Trophoblast cell (in vitro differentiated cells and primary cell): ENCODE measurements around the gene WDR20.
A peak's percentile ranks its signal among the peaks of the same experiment; 100 is the strongest.

Experiments
- DNase-seq, 2 donors: peaks; one replicate each; pipeline ENCODE4 v3.0.0-alpha.2; 2016
- H2AFZ ChIP-seq: 2 replicates; pipeline ENCODE4 v1.6.1; 2013; ENCODE audit warnings: low read length, moderate library complexity, mild to moderate bottlenecking; ENCODE audit not compliant: insufficient read depth, poor library complexity
- H2AK5ac ChIP-seq: 2 replicates; pipeline ENCODE4 v1.6.1; 2013; ENCODE audit warnings: mild to moderate bottlenecking, low read length
- H2BK120ac ChIP-seq: 2 replicates; pipeline ENCODE4 v1.6.1; 2013; ENCODE audit warnings: low read length, mild to moderate bottlenecking, moderate library complexity; ENCODE audit not compliant: insufficient read depth, poor library complexity
- H2BK12ac ChIP-seq: 2 replicates; pipeline ENCODE4 v1.6.1; 2013; ENCODE audit warnings: mild to moderate bottlenecking, low read length, moderate library complexity
- H2BK5ac ChIP-seq: 2 replicates; pipeline ENCODE4 v1.6.1; 2013; ENCODE audit warnings: low read length, low read depth, moderate library complexity, mild to moderate bottlenecking; ENCODE audit not compliant: poor library complexity
- H3K14ac ChIP-seq: 2 replicates; pipeline ENCODE4 v1.6.1; 2013; ENCODE audit warnings: mild to moderate bottlenecking, low read length
- H3K18ac ChIP-seq: 2 replicates; pipeline ENCODE4 v1.6.1; 2013; ENCODE audit warnings: mild to moderate bottlenecking, low read length
- H3K23ac ChIP-seq: 2 replicates; pipeline ENCODE4 v1.6.1; 2013; ENCODE audit warnings: low read length
- H3K27ac ChIP-seq: 2 replicates; pipeline ENCODE4 v1.5.1; 2013; ENCODE audit warnings: low read depth, mild to moderate bottlenecking, inconsistent platforms, low read length, moderate library complexity
- H3K27me3 ChIP-seq: 2 replicates; pipeline ENCODE4 v1.6.1; 2013; ENCODE audit warnings: inconsistent platforms, mild to moderate bottlenecking, low read length, moderate library complexity; ENCODE audit not compliant: insufficient read depth
- H3K36me3 ChIP-seq, 2 experiments: 1 replicate in 1 of 2; 2 replicates in 1 of 2; pipeline ENCODE4 v1.6.1; 2013; ENCODE audit warnings: low read length in 2 of 2, mild to moderate bottlenecking in 2 of 2, moderate library complexity in 1 of 2; ENCODE audit not compliant: insufficient read depth in 2 of 2, control insufficient read depth in 1 of 2
- H3K4ac ChIP-seq: 2 replicates; pipeline ENCODE4 v1.6.1; 2013; ENCODE audit warnings: low read depth, mild to moderate bottlenecking, low read length, moderate library complexity
- H3K4me1 ChIP-seq, 2 experiments: 1 replicate in 1 of 2; 2 replicates in 1 of 2; pipeline ENCODE4 v1.6.1; 2013; ENCODE audit warnings: low read length in 2 of 2, mild to moderate bottlenecking in 2 of 2, moderate library complexity in 1 of 2; ENCODE audit not compliant: insufficient read depth in 2 of 2, control insufficient read depth in 1 of 2
- H3K4me2 ChIP-seq: 2 replicates; pipeline ENCODE4 v1.6.1; 2013; ENCODE audit warnings: inconsistent platforms, mild to moderate bottlenecking, low read length, moderate library complexity
- H3K4me3 ChIP-seq: 2 replicates; pipeline ENCODE4 v1.5.1; 2013; ENCODE audit warnings: mild to moderate bottlenecking, low read depth, low read length, inconsistent platforms
- H3K79me1 ChIP-seq: one replicate; pipeline ENCODE4 v1.6.1; 2013; ENCODE audit warnings: low read length
- H3K79me2 ChIP-seq: 2 replicates; pipeline ENCODE4 v1.6.1; 2013; ENCODE audit warnings: low read length, mild to moderate bottlenecking; ENCODE audit not compliant: control insufficient read depth, insufficient read depth, poor library complexity
- H3K9ac ChIP-seq: 2 replicates; pipeline ENCODE4 v1.6.1; 2013; ENCODE audit warnings: mild to moderate bottlenecking, low read length
- H3K9me3 ChIP-seq: 2 replicates; pipeline ENCODE4 v1.6.1; 2013; ENCODE audit warnings: low read depth, mild to moderate bottlenecking, control low read depth, inconsistent platforms, low read length; ENCODE audit not compliant: insufficient read depth
- H4K12ac ChIP-seq: 2 replicates; pipeline ENCODE4 v1.6.1; 2013; ENCODE audit warnings: low read depth, mild to moderate bottlenecking, low read length, moderate library complexity
- H4K8ac ChIP-seq: 2 replicates; pipeline ENCODE4 v1.6.1; 2013; ENCODE audit warnings: low read depth, mild to moderate bottlenecking, low read length, moderate library complexity
- H4K91ac ChIP-seq: one replicate; pipeline ENCODE4 v1.6.1; 2013; ENCODE audit warnings: low read depth, mild to moderate bottlenecking, low read length, moderate library complexity
- WGBS: extraction: QIAGEN DNeasy Blood & Tissue Kit; methylation state at CpG from one replicate; pipeline ENCODE4 v1.1.7; 2013; ENCODE audit warnings: missing lambda C conversion rate; ENCODE audit not compliant: insufficient read length, insufficient coverage; ENCODE audit errors: extremely low coverage; 5-methylcytosine and 5-hydroxymethylcytosine counted together

WDR20 gene

DNA sequence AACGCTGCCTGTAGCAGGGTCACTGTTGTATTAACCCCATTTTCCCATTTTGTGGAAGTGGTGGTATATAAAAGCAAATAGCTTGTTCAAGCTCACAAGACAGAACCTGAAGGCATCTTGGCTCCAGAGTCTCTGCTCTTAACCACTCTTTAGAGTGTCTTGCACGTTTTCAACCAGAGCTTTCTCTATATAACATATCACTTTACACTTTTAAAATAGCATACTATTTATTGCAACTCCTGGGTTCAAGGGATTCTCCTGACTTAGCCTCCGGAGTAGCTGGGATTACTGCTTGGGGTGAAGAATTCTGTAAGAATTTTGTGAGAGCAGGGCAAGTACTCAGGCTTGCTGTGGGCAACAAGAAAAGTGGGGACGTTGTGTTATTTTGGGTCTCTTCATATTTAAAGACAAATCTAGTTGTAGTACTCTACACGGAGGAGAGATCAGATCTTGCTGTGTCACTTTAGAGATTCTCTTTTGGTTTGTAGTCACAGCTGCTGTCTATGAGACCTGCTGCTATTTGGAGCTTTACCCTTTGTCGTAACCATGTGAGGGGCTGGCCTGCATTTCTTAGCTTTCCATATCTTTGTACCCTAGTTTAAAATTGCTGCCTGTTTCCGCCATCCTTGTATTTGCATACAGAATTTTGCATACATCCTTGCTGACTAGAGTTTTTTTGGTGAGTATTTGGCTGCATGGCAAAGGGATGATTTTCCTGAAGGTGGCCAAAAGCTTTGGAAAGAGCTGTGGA, 40.7 kb downstream of the WDR20 start:
- WGBS: no CpG with 5 or more reads among the region's 7 CpGs

DNA sequence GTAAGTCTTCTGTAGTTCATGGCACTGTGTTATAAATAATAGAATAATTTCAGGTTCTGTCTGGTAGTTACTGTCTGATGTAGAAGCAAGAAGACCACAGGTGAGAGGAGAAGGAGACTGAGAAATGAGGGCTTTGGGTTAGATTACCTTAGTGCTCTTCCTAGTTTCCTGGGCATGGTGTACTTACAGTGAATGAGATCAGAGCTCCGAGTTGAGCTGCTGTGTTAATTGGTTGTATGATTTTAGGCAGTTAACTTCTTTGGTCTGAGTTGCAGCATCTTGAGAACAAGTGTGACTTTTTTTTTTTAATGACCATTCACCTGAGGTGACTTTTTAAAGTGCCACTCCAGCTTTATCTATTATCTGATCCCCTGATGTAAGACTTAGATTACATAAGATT, 41.5 kb downstream of the WDR20 start:
- no peak overlapping the region for H2AK5ac ChIP-seq
- no peak for DNase-seq
- H2BK120ac ChIP-seq: no peak overlapping the region
- H3K4me1 ChIP-seq: peaks cover 2 to 4% of the 10 kb centered on the region in 2 experiments
- H3K18ac ChIP-seq: no peak overlapping the region
- no peak overlapping the region for H3K23ac ChIP-seq
- no peak overlapping the region for H3K27ac ChIP-seq
- H4K8ac ChIP-seq: no peak overlapping the region
- H3K4me3 ChIP-seq: no peak overlapping the region
- WGBS: no CpG with 5 or more reads among the region's 1 CpG
- no peak overlapping the region for H2AFZ ChIP-seq
- H3K79me2 ChIP-seq: peaks cover 2% of the 10 kb centered on the region
- H3K9ac ChIP-seq: no peak overlapping the region
- H3K4me2 ChIP-seq: no peak overlapping the region
- H4K12ac ChIP-seq: no peak overlapping the region
- no peaks in the 10 kb centered on the region for H3K36me3 ChIP-seq
- no peak overlapping the region for H2BK12ac ChIP-seq
- no peaks in the 10 kb centered on the region for H3K9me3 ChIP-seq
- H3K79me1 ChIP-seq: no peaks in the 10 kb centered on the region
- H3K4ac ChIP-seq: peak overlapping the region; percentile 57
- no peak overlapping the region for H3K14ac ChIP-seq
- no peaks in the 10 kb centered on the region for H3K27me3 ChIP-seq
- no peak overlapping the region for H4K91ac ChIP-seq
- no peak overlapping the region for H2BK5ac ChIP-seq

More for the DNA sequence above, 40.7 kb downstream of the WDR20 start:
- no peaks in the 10 kb centered on the region for H3K27me3 ChIP-seq
- H3K14ac ChIP-seq: no peak overlapping the region
- H3K4me1 ChIP-seq: peaks cover 0 to 1% of the 10 kb centered on the region in 2 experiments
- no peak overlapping the region for H3K9ac ChIP-seq
- no peak overlapping the region for H4K91ac ChIP-seq
- no peak overlapping the region for H3K18ac ChIP-seq
- H2BK12ac ChIP-seq: no peak overlapping the region
- no peak overlapping the region for H3K27ac ChIP-seq
- H4K12ac ChIP-seq: no peak overlapping the region
- H2BK5ac ChIP-seq: no peak overlapping the region
- no peaks in the 10 kb centered on the region for H3K79me1 ChIP-seq
- no peaks in the 10 kb centered on the region for H3K36me3 ChIP-seq
- no peak overlapping the region for H3K4me3 ChIP-seq
- H3K9me3 ChIP-seq: no peaks in the 10 kb centered on the region
- H2AK5ac ChIP-seq: no peak overlapping the region
- DNase-seq: no peak
- no peak overlapping the region for H3K4ac ChIP-seq
- no peak overlapping the region for H2BK120ac ChIP-seq
- no peak overlapping the region for H3K23ac ChIP-seq
- H3K79me2 ChIP-seq: peaks cover 2% of the 10 kb centered on the region
- H2AFZ ChIP-seq: no peak overlapping the region
- no peak overlapping the region for H3K4me2 ChIP-seq
- no peak overlapping the region for H4K8ac ChIP-seq

DNA sequence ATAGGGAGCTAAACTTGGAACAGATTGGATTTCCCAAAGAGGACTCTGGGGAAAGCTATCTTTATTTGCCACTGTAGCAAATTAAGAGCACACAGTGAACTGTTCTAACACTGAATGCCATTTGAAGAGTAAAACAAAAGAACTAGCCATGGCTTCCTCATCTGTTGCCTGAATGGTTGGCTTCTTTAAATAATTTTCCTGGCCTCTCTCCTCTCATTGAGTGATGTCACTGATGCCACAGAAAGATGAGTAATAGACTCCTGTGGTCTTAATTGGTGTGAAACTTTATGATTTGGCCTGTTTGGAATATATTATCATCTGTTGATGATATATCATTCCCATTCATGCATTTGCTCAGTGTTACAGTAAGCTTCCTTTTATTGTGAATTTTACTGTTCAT, 42.5 kb downstream of the WDR20 start:
- no peak overlapping the region for H2AFZ ChIP-seq
- no peak overlapping the region for H3K23ac ChIP-seq
- H4K12ac ChIP-seq: no peak overlapping the region
- H3K9ac ChIP-seq: no peak overlapping the region
- H3K4me1 ChIP-seq: peaks cover 6 to 8% of the 10 kb centered on the region in 2 experiments
- no peak overlapping the region for H3K4ac ChIP-seq
- no peak overlapping the region for H2BK12ac ChIP-seq
- no peak overlapping the region for H4K91ac ChIP-seq
- no peak overlapping the region for H4K8ac ChIP-seq
- no peak overlapping the region for H2BK5ac ChIP-seq
- no peak overlapping the region for H3K18ac ChIP-seq
- no peaks in the 10 kb centered on the region for H3K36me3 ChIP-seq
- H3K79me1 ChIP-seq: peaks cover 1% of the 10 kb centered on the region
- H3K9me3 ChIP-seq: no peaks in the 10 kb centered on the region
- H3K14ac ChIP-seq: no peak overlapping the region
- no peak overlapping the region for H3K4me3 ChIP-seq
- no peak overlapping the region for H3K4me2 ChIP-seq
- no peak overlapping the region for H2BK120ac ChIP-seq
- H3K27ac ChIP-seq: no peak overlapping the region
- DNase-seq: no peak
- no peaks in the 10 kb centered on the region for H3K27me3 ChIP-seq
- H3K79me2 ChIP-seq: peaks cover 2% of the 10 kb centered on the region
- H2AK5ac ChIP-seq: no peak overlapping the region

- no peak overlapping the region for H4K12ac ChIP-seq
- H2AFZ ChIP-seq: no peak overlapping the region
- no peaks in the 10 kb centered on the region for H3K36me3 ChIP-seq
- peak in 1 of 2 donors; percentile 22 for DNase-seq
- H4K8ac ChIP-seq: no peak overlapping the region
- no peak overlapping the region for H2BK12ac ChIP-seq
- H3K27me3 ChIP-seq: no peaks in the 10 kb centered on the region
- H2BK120ac ChIP-seq: no peak overlapping the region
- WGBS: no CpG with 5 or more reads among the region's 9 CpGs
- no peak overlapping the region for H3K4ac ChIP-seq
- no peak overlapping the region for H2AK5ac ChIP-seq
- no peaks in the 10 kb centered on the region for H3K9me3 ChIP-seq
- no peak overlapping the region for H3K18ac ChIP-seq
- peaks cover 12 to 14% of the 10 kb centered on the region in 2 experiments for H3K4me1 ChIP-seq
- H4K91ac ChIP-seq: no peak overlapping the region
- H3K4me2 ChIP-seq: no peak overlapping the region
- H2BK5ac ChIP-seq: no peak overlapping the region
- H3K27ac ChIP-seq: no peak overlapping the region
- peaks cover 4% of the 10 kb centered on the region for H3K79me2 ChIP-seq
- H3K4me3 ChIP-seq: no peak overlapping the region
- no peak overlapping the region for H3K23ac ChIP-seq
- H3K79me1 ChIP-seq: peaks cover 6% of the 10 kb centered on the region
- H3K14ac ChIP-seq: no peak overlapping the region
- H3K9ac ChIP-seq: no peak overlapping the region
Measured at GRCh38 chr14:102182936-102183619, 43.4 kb downstream of the WDR20 start.
